ENCODE results near the gene UCK2. TPM values are rescaled to one million over a fixed set of nuclear protein-coding genes. Genes with fewer than 3 reads are reported as not detected.

Gene UCK2
- total RNA-seq, 2 experiments from 2014 or later, result 66.5 to 72.2 TPM

DNA sequence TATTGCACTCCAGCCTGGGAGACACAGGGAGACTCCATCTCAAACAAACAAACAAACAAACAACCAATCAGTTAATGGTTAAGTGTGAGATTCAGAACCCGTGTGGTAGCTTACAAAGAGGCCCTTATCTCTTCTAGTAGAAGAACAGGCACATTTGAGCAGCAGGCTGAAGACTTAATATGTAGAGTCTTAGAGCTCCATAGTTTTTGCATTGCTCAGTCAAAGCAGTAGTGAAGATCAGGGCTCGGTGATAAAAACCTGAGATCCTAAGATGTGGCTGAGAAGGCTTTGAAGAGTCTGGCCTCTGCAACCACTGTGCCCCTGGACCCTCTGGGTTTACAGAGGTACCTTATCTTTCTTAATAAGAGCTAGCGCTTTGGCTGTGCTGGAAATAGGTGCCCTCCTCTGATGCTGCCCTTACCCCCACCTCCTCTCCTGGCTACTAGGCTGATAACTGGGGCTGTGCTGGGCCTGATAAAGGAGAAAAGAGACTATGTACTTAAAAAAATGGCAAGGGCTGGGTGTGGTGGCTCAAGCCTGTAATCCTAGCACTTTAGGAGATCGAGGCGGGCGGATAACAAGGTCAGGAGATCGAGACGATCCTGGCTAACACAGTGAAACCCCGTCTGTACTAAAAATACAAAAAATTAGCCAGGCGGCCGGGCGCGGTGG, 10.5 kb upstream of the UCK2 start:
- DNase-seq, result no peak
- ATAC-seq, result no peak
- H3K4me3 Mint-ChIP-seq, result no peak overlapping the region
- ChIA-PET CTCF (no interaction called here), POLR2A (no interaction called here)
- no peaks in the 10 kb centered on the region for H3K36me3 Mint-ChIP-seq (ENCODE audit: low read depth)
- intact Hi-C loops (cut with micrococcal nuclease), result no loop called here
- no peak overlapping the region for H3K27ac Mint-ChIP-seq
- TF ChIP-seq, protein P1, sequence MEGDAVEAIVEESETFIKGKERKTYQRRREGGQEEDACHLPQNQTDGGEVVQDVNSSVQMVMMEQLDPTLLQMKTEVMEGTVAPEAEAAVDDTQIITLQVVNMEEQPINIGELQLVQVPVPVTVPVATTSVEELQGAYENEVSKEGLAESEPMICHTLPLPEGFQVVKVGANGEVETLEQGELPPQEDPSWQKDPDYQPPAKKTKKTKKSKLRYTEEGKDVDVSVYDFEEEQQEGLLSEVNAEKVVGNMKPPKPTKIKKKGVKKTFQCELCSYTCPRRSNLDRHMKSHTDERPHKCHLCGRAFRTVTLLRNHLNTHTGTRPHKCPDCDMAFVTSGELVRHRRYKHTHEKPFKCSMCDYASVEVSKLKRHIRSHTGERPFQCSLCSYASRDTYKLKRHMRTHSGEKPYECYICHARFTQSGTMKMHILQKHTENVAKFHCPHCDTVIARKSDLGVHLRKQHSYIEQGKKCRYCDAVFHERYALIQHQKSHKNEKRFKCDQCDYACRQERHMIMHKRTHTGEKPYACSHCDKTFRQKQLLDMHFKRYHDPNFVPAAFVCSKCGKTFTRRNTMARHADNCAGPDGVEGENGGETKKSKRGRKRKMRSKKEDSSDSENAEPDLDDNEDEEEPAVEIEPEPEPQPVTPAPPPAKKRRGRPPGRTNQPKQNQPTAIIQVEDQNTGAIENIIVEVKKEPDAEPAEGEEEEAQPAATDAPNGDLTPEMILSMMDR (IDR thresholded peaks at IDR 0.05), result no peak
- peaks cover 8% of the 10 kb centered on the region for H3K27me3 Mint-ChIP-seq
- no peaks in the 10 kb centered on the region for H3K9me3 Mint-ChIP-seq
- H3K4me1 Mint-ChIP-seq (ENCODE audit: low read depth), result no peaks in the 10 kb centered on the region

DNA sequence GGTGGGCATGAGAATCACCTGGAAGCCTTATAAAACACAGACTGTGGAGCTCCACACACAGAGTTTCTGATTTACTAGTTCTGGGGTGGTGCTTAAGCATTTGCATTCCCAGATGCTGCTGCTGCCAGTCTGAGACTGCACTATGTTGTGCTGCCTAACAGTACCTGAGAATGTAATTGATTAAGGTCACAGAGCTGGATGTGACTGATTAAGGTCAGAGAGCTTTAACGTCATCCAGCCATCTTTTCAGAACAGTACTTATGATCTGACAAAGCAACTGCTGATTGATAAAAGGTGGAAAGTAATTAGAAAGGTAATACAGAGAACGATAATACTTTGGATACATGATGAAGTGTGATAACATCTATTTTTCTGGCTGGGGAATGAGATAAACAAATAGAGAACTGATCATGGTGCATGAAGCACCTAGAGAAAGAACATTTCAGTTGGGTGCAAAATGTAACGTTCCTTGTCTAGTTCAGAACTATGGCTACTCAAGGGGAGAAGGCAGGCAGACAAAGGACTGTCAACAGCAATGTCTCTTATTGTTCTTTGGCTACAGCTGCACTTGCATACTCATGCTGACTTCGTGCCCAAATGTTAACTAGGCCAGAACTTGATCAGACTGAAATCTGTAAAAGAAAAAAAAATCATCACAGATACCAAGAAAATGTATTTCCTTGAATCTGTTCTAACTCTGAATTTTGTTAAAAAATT, 3.7 kb upstream of the UCK2 start:
- POLR2A ChIA-PET, result interaction anchor here (0.5 kb wide), 1 partner anchor 8 kb away, joined by 3 read pairs; no protein-coding TSS in a partner anchor
- CTCF ChIA-PET, result interaction anchor here (0.8 to 2.4 kb wide), 2 partner anchors 101 to 125 kb away, joined by 3 to 7 read pairs; partner anchors contain the start of gene ALDH9A1
- intact Hi-C loops (cut with micrococcal nuclease), result no loop called here
- ATAC-seq (no peak), DNase-seq (no peak)
- no peak overlapping the region for H3K27ac Mint-ChIP-seq
- H3K4me1 Mint-ChIP-seq (ENCODE audit: low read depth), result peaks cover 9% of the 10 kb centered on the region
- H3K36me3 Mint-ChIP-seq (ENCODE audit: low read depth), result peaks cover 3% of the 10 kb centered on the region
- H3K9me3 Mint-ChIP-seq, result no peaks in the 10 kb centered on the region
- TF ChIP-seq, protein P1 (IDR thresholded peaks at IDR 0.05), result no peak
- no peaks in the 10 kb centered on the region for H3K27me3 Mint-ChIP-seq
- no peak overlapping the region for H3K4me3 Mint-ChIP-seq

DNA sequence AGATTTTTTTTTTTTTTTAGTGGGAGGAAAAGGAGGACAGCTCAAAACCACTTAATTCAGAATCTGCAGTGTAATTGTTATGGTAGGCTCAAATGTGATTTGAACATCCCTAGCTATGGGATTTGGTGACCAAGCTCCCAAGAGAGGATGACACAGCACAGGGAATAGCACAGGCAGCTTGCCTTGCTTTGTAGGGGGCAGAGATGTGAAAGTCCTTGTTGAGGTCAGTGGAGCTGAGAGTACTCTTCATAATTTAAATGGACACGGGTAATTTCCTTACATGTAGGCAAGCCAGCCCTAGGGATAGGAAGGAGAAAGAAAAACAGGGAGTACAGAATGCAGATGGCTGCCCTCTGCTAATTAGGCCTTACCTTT, 3.2 kb upstream of the UCK2 start:
- Mint-ChIP-seq H3K36me3 (ENCODE audit: low read depth) (peaks cover 7% of the 10 kb centered on the region), H3K4me3 (no peak overlapping the region), H3K27ac (no peak overlapping the region), H3K27me3 (no peaks in the 10 kb centered on the region), H3K4me1 (ENCODE audit: low read depth) (peaks cover 10% of the 10 kb centered on the region), H3K9me3 (no peaks in the 10 kb centered on the region)
- TF ChIP-seq, protein P1 (IDR thresholded peaks at IDR 0.05), result no peak
- intact Hi-C loops (cut with micrococcal nuclease), result no loop called here
- POLR2A ChIA-PET, result interaction anchor here (0.5 kb wide), 1 partner anchor 8 kb away, joined by 3 read pairs; no protein-coding TSS in a partner anchor
- DNase-seq, result no peak
- CTCF ChIA-PET, result interaction anchor here (2.4 kb wide), 1 partner anchor 100 kb away, joined by 7 read pairs; no protein-coding TSS in a partner anchor
- ATAC-seq, result no peak

DNA sequence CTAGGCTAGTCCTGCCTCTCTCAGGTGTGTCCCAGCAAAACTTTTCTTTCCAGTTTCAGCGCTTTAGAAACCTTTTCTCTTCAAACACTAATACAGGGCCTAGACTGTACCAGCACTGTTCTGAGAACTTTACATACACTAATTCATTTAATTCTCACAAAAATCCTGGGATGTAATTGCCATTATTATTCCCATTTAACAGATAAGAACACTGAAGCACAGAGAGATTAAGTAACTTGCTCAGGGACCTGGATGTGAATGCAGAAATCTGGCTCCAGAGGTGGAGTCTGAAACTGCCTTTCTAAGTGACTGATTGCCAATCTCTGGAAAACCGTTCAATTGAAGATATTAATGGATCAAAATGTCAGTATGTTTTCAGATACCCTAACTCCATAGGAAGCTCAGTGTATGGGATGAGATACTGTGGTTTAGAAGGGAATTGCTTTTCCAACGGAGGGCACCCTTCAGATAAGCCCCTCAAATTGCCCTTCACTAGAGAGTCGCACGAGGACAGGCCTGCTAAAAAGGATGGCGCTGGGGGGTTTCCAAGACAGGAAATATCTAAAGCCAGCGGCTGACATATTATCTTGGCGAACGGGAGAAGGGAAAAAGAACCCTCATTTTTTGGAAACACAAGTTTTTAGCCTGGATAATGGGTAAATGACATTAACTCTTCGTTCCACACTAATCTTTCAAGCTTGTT, 698 bp upstream of the UCK2 start:
- POLR2A ChIA-PET, result interaction anchor here (0.9 to 1.9 kb wide), 3 partner anchors 16 to 129 kb away, joined by 3 to 6 read pairs (median 4); partner anchors contain the start of gene TMCO1
- Mint-ChIP-seq H3K4me3 (peak overlapping the region; percentile 99), H3K36me3 (ENCODE audit: low read depth) (peaks cover 20% of the 10 kb centered on the region), H3K27me3 (no peaks in the 10 kb centered on the region), H3K4me1 (ENCODE audit: low read depth) (peaks cover 17% of the 10 kb centered on the region), H3K27ac (peak overlapping the region; percentile 75), H3K9me3 (peaks cover 1% of the 10 kb centered on the region)
- TF ChIP-seq, protein P1 (IDR thresholded peaks at IDR 0.05), result no peak
- CTCF ChIA-PET, result interaction anchor here (1.7 kb wide), 1 partner anchor 29 kb away, joined by 4 read pairs; no protein-coding TSS in a partner anchor
- intact Hi-C loops (cut with micrococcal nuclease), result loop anchor here (5.0 kb wide), 2 partner anchors 51 to 59 kb away; partner anchors contain the start of gene TMCO1
- DNase-seq (no peak), ATAC-seq (no peak)
